GM21723 (cell line): ENCODE measurements around the gene RAD51B.
A peak's percentile ranks its signal among the peaks of the same experiment; 100 is the strongest.
"Not testable (repeated sequence)": the region's sequence is repeated elsewhere in the genome, so short reads cannot be mapped to it uniquely, and the experiment has no call there.

ENCODE experiments used
- ATAC-seq: cut with Tn5 transposase; IDR thresholded peaks from one replicate; pipeline ENCODE4 v1.9.1; 2021; ENCODE audit warnings: mild to moderate bottlenecking, moderate library complexity; ENCODE audit not compliant: unreplicated experiment

The RAD51B gene

DNA sequence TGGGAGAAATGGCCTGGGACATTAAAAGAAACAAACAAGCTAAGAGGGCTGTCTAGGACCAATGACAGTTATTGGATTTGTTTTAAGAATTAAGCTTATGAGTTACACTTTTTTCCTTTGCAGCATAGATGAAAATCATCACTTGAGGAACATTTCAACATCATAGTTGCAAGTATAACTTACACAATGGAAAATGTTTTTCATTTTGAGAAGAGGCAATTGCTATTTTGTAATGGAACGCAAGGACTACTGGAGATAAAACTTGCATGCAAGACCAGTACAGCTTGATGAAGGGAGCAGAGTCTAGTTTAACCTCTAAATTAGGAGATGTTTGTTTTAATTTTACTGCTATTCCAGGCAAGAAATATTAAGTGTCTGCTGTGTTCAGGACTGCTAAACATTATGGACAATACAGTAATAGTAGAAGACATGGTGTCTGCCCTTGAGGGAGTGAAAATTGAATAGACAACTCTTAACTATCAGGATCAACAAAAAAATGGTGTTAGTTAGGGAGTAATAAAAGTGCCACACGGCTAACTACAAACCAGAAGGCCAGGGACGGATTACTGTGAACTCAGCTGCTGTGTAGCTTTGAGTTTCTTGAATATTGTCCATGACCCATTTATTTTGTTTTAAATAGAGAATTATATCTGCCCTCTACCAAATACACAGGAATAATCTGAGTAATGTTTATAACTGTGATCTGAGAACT, 374.5 kb downstream of the RAD51B start:
- ATAC-seq: no peak

- ATAC-seq: no peak
Measured at GRCh38 chr14:68195126-68195525, 375.5 kb downstream of the RAD51B start.

- ATAC-seq: no peak
Measured at GRCh38 chr14:68198713-68199495, 379.3 kb downstream of the RAD51B start.

DNA sequence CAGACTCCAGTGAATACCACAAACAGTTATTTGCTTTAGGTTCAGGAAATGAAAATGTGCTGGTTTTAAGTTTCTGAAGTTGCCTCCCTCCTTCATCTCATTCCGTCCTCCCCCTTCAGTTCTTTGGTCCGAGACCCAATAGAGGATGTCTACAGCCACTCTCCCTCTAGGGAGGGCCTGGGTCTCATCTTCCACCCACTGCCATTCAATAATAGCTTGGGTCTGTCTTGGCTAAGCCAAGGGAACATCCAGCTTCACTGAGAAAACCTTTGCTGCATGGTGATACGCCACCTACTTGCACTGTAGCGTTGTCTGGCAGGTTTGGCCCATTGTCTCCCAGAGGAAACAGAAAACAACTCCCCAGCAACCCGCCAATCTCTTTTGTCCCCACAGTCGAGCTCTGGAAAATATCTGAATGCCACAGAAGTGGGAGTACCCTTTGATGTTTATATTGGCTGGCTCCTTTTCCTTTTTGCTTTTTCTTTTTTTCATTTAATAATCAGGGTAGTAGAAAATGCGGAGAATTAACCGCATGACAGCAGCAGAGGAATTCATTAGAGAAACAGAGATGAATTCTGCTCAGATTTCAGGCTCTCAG, 380.1 kb downstream of the RAD51B start:
- no peak for ATAC-seq

DNA sequence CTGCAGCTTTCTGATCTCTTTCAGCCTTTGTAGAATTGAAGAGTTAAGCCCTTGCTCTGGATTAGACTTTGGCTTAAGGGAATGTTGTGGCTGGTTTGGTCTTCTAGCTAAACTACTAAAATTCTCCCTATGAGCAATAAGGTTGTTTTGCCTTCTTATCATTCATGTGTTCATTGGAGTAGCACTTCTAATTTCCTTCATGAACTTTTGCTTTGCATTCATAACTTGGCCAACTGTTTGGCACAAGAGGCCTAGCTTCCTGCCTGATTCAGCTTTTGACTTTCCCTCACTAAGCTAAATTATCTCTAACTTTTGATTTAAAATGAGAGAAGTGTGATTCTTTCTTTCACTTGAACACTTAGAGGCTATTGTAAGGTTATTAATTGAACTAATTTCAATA, 384.3 kb downstream of the RAD51B start:
- ATAC-seq: no peak

- no peak for ATAC-seq
Measured at GRCh38 chr14:68208218-68208617, 388.6 kb downstream of the RAD51B start.

DNA sequence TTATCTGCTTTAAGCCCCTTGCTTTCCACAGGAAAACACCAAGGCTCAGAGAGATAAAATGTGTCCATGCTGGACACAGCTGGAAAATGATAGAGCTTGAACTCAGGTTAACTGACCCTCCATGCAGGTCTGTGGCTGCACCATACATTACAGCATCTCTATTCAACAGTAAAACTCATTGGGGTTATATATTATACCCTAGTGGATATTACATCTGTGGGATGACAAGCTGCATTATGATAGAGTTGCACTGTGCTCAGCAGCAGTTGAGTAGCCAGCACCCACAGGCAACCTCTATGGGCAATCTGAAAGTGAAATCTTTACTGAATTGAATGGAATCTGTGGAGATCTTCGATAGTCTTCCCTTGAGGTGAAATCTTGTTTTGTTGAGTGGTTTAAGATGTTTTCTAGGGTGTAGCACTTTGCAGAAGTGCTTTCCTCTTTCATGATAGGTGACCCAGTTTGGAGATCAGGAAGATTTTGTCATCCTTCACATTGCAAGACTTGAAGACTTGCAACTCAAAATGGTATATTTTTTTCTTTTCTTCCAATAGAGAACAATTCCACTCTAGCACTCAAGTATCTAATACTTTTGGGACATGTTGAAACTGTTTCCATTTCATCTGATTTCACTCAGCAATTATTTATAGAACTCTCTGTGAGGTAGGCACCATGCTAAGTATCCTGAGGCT, 389.2 kb downstream of the RAD51B start:
- no peak for ATAC-seq

- peak; percentile 94 for ATAC-seq
Measured at GRCh38 chr14:68210729-68211299, 391.2 kb downstream of the RAD51B start.

GRCh38 chr14:68211421-68211820, 391.8 kb downstream of the RAD51B start:
- ATAC-seq: no peak

- ATAC-seq: no peak
Measured at GRCh38 chr14:68211886-68212285, 392.3 kb downstream of the RAD51B start.

DNA sequence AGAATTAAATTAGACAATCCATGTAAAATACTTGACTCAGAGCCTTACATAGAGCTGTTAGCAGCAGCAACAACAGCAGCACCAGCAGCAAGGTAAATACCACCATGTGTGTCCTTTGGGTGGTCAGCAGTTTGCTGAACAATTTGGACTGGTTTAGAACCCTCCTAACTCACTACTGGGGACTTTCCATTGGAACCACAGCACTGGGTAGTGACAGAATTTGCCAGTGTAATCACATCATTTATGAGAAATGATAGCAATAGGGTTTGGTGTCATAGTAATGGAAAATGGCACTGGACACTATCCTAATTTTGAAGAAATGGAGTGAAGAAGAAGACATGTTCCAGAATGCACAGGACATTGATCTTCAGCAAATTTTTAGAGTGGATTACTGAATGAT, 392.8 kb downstream of the RAD51B start:
- no peak for ATAC-seq

DNA sequence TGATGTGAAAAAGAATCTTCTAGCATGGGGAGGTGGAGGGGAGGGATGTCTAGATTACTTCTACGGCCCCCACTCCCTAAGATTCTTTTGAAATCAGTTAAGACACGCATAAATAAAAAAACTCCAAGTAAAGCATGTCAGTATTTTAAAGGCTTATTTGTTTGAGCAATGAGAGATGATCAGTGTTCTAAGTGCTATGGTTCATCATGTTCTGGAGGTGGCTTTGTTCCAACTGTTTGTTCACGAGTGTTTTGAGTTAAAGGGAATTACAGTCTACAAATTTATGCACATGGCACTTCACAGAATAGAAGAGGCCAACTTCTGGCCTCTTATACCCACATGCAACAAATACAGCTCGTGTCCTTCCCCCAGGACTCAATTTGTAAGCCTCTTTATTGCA, 394.9 kb downstream of the RAD51B start:
- ATAC-seq: no peak

DNA sequence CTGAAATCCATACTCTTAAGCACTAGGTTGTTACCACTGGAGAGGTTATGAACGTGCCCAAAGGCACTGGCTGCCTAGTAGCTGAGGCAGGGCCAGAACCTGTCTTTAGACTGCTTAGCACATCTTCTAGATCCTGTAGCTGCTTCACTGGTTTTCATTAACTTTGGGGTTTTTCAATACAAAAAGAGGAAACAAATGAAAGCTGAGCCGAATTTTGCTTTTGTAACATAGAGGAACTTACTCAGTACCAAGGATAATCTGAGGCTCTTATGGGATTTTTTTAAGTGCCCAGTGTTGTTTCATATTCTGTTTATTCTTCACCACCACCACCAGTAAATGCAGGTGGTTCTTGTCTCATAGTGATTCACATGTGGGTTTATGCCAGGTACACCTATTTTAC, 396.1 kb downstream of the RAD51B start:
- no peak for ATAC-seq

DNA sequence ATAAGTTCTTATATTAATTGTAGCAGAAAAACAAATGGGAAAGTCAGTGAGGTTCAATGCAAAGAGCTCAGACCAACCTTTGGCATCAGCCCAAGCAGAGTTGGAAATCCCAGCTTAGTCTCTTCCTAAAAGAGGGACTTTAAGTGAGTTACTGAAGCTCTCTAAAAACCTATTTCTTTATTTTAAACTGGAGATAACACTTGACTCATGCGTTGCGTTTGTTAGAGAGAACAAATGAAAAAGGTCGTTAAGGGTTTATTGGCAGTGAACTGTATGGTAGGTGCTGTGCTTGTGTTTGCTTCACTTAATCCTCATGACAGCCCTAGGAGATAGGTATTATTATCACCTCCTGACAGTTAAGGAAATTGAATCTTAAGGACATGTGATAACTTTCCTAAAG, 396.5 kb downstream of the RAD51B start:
- no peak for ATAC-seq

DNA sequence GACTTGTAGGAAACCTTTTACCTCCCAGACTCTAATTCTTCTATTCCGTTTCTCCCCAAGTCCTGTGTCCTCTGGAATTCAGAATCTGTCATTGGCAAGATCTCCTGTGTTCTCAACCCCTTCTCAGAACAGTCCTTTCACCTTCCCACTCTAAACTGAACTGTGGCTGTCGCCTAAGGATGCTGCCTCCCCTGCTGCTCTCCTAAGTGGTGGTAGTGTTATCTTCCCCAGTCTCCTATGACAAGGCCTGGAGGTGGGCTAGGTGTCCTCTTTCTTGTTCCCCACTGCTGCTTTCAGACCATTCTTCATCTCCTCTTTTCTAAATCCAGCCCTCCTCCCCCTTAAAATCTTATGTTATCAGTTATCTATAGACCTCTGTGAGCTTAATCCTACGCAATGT, 397.4 kb downstream of the RAD51B start:
- no peak for ATAC-seq

GRCh38 chr14:68217791-68218340, 398.3 kb downstream of the RAD51B start:
- no peak for ATAC-seq

DNA sequence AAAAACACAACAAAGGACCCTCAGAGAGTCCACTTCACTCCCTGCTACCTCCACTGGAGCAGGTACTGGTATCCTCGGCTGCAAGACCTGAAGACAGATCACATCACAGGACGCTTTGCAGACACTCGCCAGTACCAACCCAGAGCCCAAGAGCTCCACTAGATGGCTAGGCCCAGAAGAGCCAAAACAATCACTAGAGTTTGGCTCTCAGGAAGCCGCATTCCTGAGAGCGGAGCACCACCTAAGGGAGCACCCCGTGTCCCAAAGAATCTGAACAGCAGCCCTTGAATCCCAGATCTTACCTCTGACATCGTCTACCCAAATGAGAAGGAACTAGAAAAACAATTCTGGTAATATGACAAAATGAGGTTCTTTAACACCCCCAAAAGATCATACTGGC, 399.8 kb downstream of the RAD51B start:
- ATAC-seq: no peak

DNA sequence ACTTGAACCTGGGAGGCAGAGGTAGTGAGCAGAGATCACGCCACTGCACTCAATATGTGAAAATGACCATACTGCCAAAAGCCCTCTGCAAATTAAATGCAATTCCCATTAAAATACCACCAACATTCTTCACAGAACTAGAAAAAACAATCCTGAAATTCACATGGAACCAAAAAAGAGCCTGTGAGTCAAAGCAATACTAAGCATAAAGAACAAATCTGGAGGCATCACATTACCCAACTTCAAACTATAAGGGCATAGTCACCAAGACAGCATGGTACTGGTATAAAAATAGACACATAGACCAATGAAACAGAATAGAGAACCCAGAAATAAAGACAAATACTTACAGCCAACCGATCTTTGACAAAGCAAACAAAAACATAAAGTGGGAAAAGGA, 401.5 kb downstream of the RAD51B start:
- ATAC-seq: not testable (repeated sequence)

DNA sequence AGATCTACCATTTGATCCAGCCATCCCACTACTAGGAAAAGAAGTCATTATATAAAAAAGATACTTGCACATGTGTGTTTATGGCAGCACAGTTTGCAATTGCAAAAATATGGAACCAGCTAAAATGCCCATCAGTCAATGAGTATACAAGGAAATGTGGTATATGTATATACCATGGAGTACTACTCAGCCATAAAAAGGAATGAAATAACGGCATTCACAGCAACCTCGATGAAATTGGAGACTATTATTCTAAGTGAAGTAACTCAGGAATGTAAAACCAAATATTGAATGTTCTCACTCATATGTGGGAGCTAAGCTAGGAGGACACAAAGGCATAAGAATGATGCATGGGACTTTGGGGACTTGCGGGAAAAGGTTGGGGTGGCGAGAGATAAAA, 402.6 kb downstream of the RAD51B start:
- no peak for ATAC-seq

DNA sequence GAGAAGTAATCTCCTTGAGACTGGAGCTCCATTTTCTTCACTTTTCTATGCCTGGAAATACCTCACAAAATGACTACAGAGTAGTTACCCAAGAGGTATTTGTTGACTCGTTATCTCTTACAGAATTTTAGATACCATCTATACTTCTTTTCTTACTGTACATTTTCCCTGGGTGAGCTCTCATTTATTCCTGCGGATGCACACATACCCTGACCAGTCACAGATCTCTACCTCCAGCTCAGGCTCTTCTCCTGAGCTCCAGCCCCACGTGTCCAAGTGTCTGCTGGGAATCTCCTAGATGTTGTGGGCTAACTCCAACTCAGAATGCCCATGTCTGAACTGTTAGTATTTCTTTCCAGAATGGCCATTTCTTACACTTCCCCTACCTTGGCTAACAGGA, 403.1 kb downstream of the RAD51B start:
- ATAC-seq: no peak

GRCh38 chr14:68223631-68224030, 404.1 kb downstream of the RAD51B start:
- no peak for ATAC-seq
